ENCODE results near the gene PDGFB. TPM values are rescaled to one million over a fixed set of nuclear protein-coding genes. Genes with fewer than 3 reads are reported as not detected.

PDGFB gene
- total and polyA plus RNA-seq, 2 experiments from 2014 or later: 2.2 to 8.0 TPM

DNA sequence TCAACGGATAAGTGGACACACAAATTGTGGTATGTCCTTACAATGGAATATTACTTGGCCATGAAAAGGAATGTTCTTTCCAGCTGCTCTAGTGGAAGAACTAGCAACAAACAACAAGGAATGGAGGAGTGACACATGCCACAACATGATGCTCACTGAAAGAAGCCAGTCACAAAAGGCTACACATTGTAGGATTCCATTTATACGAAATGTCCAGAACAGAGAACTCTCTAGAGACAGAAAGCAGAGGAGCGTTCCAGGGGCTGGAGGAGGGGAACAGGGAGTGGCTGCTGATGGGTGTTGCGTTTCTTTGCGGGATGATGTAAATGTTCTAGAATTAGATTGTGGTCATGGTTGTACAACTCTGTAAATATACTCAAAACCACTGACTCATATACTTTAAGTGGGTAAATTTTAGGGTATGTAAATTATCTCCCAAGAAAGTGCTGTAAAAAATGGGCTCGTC is 32.4 kb upstream of the PDGFB start:
- ATAC-seq (no peak), DNase-seq (ENCODE audit: low spot score) (no peak)
- no peak overlapping the region for H2AFZ ChIP-seq
- H3K79me2 ChIP-seq (replicated peaks; ENCODE audit: insufficient read depth): no peaks in the 10 kb centered on the region
- no peaks in the 10 kb centered on the region for H4K20me1 ChIP-seq (replicated peaks; ENCODE audit: insufficient read depth)
- H3K9me2 ChIP-seq (ENCODE audit: insufficient read depth): no peaks in the 10 kb centered on the region
- Mint-ChIP-seq H3K4me3 (no peak overlapping the region), H3K27ac (no peak overlapping the region), H3K9me3 (peaks cover 15% of the 10 kb centered on the region), H3K4me1 (peaks cover 20% of the 10 kb centered on the region), H3K36me3 (ENCODE audit: low read depth) (peaks cover 6% of the 10 kb centered on the region; the same call in 1 of the 3 replicates), H3K27me3 (ENCODE audit: insufficient read depth, low read depth, poor library complexity) (peaks cover 19% of the 10 kb centered on the region)
- H3K27me3 ChIP-seq (ENCODE audit: insufficient read depth): no peaks in the 10 kb centered on the region
- peaks cover 24% of the 10 kb centered on the region; the same call in 1 of the 2 replicates for H3K4me1 ChIP-seq (ENCODE audit: insufficient read depth)
- TF ChIP-seq, protein P1, sequence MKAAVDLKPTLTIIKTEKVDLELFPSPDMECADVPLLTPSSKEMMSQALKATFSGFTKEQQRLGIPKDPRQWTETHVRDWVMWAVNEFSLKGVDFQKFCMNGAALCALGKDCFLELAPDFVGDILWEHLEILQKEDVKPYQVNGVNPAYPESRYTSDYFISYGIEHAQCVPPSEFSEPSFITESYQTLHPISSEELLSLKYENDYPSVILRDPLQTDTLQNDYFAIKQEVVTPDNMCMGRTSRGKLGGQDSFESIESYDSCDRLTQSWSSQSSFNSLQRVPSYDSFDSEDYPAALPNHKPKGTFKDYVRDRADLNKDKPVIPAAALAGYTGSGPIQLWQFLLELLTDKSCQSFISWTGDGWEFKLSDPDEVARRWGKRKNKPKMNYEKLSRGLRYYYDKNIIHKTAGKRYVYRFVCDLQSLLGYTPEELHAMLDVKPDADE (IDR thresholded peaks at IDR 0.05): no peak
- TF ChIP-seq, protein P2, sequence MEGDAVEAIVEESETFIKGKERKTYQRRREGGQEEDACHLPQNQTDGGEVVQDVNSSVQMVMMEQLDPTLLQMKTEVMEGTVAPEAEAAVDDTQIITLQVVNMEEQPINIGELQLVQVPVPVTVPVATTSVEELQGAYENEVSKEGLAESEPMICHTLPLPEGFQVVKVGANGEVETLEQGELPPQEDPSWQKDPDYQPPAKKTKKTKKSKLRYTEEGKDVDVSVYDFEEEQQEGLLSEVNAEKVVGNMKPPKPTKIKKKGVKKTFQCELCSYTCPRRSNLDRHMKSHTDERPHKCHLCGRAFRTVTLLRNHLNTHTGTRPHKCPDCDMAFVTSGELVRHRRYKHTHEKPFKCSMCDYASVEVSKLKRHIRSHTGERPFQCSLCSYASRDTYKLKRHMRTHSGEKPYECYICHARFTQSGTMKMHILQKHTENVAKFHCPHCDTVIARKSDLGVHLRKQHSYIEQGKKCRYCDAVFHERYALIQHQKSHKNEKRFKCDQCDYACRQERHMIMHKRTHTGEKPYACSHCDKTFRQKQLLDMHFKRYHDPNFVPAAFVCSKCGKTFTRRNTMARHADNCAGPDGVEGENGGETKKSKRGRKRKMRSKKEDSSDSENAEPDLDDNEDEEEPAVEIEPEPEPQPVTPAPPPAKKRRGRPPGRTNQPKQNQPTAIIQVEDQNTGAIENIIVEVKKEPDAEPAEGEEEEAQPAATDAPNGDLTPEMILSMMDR (conservative IDR thresholded peaks at IDR 0.05; ENCODE audit: low read depth in 2 of 2): no peak
- TF ChIP-seq JUNB (IDR thresholded peaks at IDR 0.05; ENCODE audit: unreplicated experiment): no peak
- TF ChIP-seq CREB1 (CRISPR knock-in tag; IDR thresholded peaks at IDR 0.05; ENCODE audit: low read depth): no peak
- TF ChIP-seq EZH2phosphoT487 (IDR thresholded peaks at IDR 0.05; ENCODE audit: unreplicated experiment): no peak
- no peak for TF ChIP-seq ZNF114 (CRISPR knock-in tag; IDR thresholded peaks at IDR 0.05)
- TF ChIP-seq POLR2AphosphoS5 (IDR thresholded peaks at IDR 0.05; ENCODE audit: low read depth): no peak
- TF ChIP-seq, protein P3, sequence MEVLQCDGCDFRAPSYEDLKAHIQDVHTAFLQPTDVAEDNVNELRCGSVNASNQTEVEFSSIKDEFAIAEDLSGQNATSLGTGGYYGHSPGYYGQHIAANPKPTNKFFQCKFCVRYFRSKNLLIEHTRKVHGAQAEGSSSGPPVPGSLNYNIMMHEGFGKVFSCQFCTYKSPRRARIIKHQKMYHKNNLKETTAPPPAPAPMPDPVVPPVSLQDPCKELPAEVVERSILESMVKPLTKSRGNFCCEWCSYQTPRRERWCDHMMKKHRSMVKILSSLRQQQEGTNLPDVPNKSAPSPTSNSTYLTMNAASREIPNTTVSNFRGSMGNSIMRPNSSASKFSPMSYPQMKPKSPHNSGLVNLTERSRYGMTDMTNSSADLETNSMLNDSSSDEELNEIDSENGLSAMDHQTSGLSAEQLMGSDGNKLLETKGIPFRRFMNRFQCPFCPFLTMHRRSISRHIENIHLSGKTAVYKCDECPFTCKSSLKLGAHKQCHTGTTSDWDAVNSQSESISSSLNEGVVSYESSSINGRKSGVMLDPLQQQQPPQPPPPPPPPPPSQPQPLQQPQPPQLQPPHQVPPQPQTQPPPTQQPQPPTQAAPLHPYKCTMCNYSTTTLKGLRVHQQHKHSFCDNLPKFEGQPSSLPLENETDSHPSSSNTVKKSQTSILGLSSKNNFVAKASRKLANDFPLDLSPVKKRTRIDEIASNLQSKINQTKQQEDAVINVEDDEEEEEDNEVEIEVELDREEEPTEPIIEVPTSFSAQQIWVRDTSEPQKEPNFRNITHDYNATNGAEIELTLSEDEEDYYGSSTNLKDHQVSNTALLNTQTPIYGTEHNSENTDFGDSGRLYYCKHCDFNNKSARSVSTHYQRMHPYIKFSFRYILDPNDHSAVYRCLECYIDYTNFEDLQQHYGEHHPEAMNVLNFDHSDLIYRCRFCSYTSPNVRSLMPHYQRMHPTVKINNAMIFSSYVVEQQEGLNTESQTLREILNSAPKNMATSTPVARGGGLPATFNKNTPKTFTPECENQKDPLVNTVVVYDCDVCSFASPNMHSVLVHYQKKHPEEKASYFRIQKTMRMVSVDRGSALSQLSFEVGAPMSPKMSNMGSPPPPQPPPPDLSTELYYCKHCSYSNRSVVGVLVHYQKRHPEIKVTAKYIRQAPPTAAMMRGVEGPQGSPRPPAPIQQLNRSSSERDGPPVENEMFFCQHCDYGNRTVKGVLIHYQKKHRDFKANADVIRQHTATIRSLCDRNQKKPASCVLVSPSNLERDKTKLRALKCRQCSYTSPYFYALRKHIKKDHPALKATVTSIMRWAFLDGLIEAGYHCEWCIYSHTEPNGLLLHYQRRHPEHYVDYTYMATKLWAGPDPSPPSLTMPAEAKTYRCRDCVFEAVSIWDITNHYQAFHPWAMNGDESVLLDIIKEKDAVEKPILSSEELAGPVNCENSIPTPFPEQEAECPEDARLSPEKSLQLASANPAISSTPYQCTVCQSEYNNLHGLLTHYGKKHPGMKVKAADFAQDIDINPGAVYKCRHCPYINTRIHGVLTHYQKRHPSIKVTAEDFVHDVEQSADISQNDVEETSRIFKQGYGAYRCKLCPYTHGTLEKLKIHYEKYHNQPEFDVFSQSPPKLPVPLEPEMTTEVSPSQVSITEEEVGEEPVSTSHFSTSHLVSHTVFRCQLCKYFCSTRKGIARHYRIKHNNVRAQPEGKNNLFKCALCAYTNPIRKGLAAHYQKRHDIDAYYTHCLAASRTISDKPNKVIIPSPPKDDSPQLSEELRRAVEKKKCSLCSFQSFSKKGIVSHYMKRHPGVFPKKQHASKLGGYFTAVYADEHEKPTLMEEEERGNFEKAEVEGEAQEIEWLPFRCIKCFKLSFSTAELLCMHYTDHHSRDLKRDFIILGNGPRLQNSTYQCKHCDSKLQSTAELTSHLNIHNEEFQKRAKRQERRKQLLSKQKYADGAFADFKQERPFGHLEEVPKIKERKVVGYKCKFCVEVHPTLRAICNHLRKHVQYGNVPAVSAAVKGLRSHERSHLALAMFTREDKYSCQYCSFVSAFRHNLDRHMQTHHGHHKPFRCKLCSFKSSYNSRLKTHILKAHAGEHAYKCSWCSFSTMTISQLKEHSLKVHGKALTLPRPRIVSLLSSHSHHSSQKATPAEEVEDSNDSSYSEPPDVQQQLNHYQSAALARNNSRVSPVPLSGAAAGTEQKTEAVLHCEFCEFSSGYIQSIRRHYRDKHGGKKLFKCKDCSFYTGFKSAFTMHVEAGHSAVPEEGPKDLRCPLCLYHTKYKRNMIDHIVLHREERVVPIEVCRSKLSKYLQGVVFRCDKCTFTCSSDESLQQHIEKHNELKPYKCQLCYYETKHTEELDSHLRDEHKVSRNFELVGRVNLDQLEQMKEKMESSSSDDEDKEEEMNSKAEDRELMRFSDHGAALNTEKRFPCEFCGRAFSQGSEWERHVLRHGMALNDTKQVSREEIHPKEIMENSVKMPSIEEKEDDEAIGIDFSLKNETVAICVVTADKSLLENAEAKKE (CRISPR knock-in tag; IDR thresholded peaks at IDR 0.05): no peak
- H3F3A ChIP-seq (replicated peaks; ENCODE audit: low read depth): no peaks in the 10 kb centered on the region
- H3K27ac ChIP-seq (ENCODE audit: low read depth): no peak overlapping the region
- no peak overlapping the region for H3K4me2 ChIP-seq
- no peak overlapping the region for H3K4me3 ChIP-seq
- peaks cover 3% of the 10 kb centered on the region; the same call in 1 of the 2 replicates for H3K36me3 ChIP-seq (ENCODE audit: insufficient read depth)

Measured in GM23338 (cell line).